GM13977 (cell line): ENCODE data around the gene EPS8.

ENCODE experiments used
- DNase-seq: peaks from one replicate; pipeline ENCODE4 v3.0.0; 2012; ENCODE audit warnings: low spot score
- in situ Hi-C: fragments of 300-500 bp; cut with MboI; formaldehyde crosslinking; loops from one replicate; pipeline ENCODE4 v1.12.0; 2022; ENCODE audit warnings: low sequenced_read_pairs, low pct_unique_long_range_greater_than_20kb, mixed read lengths, inconsistent platforms; ENCODE audit not compliant: unreplicated experiment
- TF ChIP-seq, protein P1 (sequence below): IDR thresholded peaks from 2 replicates; pipeline ENCODE4 v1.5.1; 2012; ENCODE audit warnings: mild to moderate bottlenecking, control low read depth; ENCODE audit not compliant: insufficient read depth; ENCODE audit errors: extremely low read depth, missing control alignments

Gene EPS8

DNA sequence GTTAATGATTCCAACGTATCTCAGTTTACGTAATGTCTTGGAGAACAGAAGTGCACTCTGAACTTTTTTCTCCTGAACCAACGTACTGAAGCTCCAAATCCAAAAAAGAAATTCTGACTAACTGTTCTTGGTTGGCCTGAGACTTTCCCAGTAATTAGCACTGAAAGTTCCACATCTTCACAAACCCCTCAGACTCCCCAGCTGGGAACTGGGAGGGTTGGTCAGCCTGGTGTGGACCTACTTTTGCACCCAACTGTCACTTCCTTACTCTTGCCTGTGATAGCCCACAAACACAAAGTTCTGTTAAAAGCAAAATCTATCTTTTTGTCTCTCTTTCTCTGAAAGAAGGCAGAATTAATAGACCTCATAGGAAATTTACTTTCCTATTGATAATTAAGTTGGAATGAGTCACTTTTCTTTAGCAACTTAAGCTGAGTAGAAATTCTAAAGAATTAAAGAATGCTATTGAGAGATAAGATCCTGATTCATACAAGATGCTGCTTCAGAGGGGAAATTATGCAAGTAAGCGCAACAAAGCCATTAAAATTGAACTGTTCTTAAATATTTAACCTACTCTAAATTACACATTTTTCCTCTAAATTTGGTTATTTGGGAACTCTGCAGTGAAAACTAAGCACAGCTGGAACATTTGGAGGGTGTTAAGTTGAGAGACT, 155.0 kb downstream of the EPS8 start:
- no peak for DNase-seq
- in situ Hi-C loops, result no loop called here
- TF ChIP-seq, protein P1, sequence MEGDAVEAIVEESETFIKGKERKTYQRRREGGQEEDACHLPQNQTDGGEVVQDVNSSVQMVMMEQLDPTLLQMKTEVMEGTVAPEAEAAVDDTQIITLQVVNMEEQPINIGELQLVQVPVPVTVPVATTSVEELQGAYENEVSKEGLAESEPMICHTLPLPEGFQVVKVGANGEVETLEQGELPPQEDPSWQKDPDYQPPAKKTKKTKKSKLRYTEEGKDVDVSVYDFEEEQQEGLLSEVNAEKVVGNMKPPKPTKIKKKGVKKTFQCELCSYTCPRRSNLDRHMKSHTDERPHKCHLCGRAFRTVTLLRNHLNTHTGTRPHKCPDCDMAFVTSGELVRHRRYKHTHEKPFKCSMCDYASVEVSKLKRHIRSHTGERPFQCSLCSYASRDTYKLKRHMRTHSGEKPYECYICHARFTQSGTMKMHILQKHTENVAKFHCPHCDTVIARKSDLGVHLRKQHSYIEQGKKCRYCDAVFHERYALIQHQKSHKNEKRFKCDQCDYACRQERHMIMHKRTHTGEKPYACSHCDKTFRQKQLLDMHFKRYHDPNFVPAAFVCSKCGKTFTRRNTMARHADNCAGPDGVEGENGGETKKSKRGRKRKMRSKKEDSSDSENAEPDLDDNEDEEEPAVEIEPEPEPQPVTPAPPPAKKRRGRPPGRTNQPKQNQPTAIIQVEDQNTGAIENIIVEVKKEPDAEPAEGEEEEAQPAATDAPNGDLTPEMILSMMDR, result no peak

DNA sequence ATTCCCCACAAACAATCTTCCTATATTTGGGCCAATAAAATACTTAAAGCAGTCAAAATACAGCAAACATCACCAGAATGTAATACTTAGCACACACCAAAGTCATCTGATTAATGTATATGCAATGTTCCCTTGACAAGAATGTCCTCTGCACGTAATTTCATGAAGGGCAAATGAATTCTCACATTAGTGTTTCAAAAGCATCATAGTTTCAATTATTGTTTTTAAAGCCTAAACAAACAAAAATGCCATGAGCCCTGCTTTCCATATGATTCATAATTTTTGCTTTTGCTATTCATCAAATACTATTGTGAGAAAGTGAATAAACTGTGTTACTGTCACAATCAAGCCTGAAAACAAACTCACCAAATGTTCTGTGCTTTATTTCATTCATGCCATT, 156.0 kb downstream of the EPS8 start:
- DNase-seq, result no peak
- TF ChIP-seq, protein P1, result no peak

DNA sequence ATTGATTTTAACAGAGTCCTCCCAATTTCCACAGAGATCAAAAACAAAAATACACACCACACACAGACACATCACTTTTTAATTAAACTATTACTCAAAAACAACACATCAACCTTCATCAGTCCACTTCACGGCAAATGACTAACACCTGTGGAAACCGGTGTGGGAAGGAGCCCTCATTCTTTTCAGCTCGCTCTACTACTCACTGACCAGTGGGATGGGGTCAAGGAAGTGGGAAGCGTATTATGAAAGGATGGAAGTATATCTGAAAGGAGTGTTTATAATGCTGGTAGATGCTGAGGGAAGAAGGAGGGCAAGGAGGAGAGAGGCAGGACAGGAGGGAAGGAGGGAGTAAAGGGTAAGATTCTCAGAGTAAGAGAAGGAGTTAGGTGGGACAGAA, 156.5 kb downstream of the EPS8 start:
- in situ Hi-C loops, result no loop called here
- TF ChIP-seq, protein P1, result no peak
- no peak for DNase-seq

More for the DNA sequence above, 156.0 kb downstream of the EPS8 start:
- in situ Hi-C loops, result no loop called here

DNA sequence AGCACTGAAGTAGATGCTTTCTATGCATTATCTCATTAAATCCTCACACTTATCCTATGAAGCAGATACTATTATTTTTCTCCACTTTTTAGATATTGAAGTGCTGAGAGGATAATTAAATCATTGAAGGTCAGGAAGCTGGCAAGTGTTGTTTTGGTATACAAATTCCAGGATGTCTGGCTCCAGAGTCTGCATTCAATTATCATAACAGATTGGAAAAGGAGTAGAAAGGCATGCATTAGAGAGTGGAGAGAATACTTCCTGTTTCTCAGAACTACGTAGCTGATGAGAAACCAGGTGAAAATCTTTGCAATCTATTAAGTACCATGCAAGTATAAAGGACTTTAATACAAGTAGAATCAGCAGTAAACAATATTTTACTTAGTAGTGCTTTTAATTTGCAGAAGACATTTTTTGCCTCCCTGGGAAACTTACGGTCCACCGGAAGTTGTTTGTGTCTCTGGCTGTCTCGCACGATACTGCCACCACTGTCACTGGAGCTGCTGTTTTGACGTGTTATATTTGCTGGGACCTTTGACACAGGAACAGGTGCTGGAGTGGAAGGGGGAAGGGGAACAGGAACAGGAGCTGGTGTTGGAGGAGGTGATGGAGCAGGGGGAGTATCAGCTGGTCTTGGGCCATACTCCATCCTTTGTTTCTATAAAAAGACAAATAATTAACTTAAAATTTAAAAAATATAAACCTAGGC, 158.0 kb downstream of the EPS8 start:
- DNase-seq, result no peak
- in situ Hi-C loops, result no loop called here
- TF ChIP-seq, protein P1, result no peak

DNA sequence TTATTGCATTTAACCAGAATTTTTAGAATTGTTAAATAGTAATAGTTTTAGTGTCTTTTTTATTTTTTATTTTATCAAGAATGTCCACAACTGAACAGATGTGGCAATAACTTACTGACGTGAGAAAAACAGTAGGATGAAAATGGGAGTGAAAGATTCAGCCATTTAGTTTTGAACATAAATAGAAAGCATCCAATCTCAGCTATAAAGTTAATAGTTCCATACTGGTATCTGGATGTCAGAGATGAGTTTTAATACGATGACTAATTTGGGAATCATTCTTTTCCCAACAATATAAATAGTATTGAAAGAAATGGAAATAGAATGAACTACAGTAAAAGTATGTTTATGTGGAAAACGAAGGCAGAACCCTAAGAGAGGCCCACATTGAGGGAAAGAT, 159.4 kb downstream of the EPS8 start:
- in situ Hi-C loops, result no loop called here

DNA sequence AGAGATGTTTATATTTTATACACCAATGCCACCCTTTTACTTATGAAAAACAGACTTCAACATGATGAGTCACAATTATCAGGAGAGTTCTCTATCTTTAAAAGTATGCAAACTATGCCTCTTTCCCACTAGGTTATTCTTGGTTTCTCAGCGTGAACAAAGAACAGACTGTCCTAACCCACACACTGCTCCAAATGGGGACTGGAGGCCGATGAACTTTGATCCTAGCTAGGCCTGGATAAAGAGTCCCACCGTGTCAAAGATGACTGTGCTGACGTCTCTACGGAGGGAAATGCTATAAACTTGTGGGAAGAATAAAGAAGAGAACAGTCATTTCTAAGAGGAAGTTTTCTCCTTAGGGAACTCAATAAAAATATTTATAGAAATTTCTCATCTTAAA, 160.1 kb downstream of the EPS8 start:
- DNase-seq, result no peak
- TF ChIP-seq, protein P1, result no peak
- in situ Hi-C loops, result no loop called here

More for the DNA sequence above, 159.4 kb downstream of the EPS8 start:
- no peak for DNase-seq
- TF ChIP-seq, protein P1, result no peak
